GM19099 (cell line): ENCODE data around the gene EID2.

Source experiments
- POLR2A ChIP-seq: IDR thresholded peaks from 3 replicates; pipeline ENCODE4 v1.6.1; 2011; ENCODE audit warnings: low read depth; ENCODE audit not compliant: insufficient read length; ENCODE audit errors: extremely low read depth

Gene EID2

GRCh38 chr19:39546599-39546998 lies 6.6 kb upstream of the EID2 start:
- TF ChIP-seq POLR2A, result no peak

- TF ChIP-seq POLR2A, result no peak
Observed at GRCh38 chr19:39544911-39545310, 5.0 kb upstream of the EID2 start.

GRCh38 chr19:39544226-39544903 lies 4.4 kb upstream of the EID2 start:
- TF ChIP-seq POLR2A, result no peak

GRCh38 chr19:39543477-39543857 lies 3.5 kb upstream of the EID2 start:
- TF ChIP-seq POLR2A, result no peak

- TF ChIP-seq POLR2A, result no peak
Observed at GRCh38 chr19:39542206-39542605, 2.2 kb upstream of the EID2 start.

- no peak for TF ChIP-seq POLR2A
Observed at GRCh38 chr19:39540333-39540673, 342 bp upstream of the EID2 start.

- TF ChIP-seq POLR2A, result no peak
Observed at GRCh38 chr19:39539165-39539517, 820 bp downstream of the EID2 start.

- no peak for TF ChIP-seq POLR2A
Observed at GRCh38 chr19:39533791-39534190, 6.2 kb downstream of the EID2 start.

- TF ChIP-seq POLR2A, result no peak
Observed at GRCh38 chr19:39533003-39533512, 6.9 kb downstream of the EID2 start.

- TF ChIP-seq POLR2A, result peak; percentile 71
Observed at GRCh38 chr19:39532233-39533002, 7.5 kb downstream of the EID2 start, which contains the start of gene EID2B. TSS of gene EID2B (minus strand) at chr19:39532852. CDS start at chr19:39532802, 50 bp downstream.

GRCh38 chr19:39531834-39532232 lies 8.1 kb downstream of the EID2 start:
- no peak for TF ChIP-seq POLR2A

- no peak for TF ChIP-seq POLR2A
Observed at GRCh38 chr19:39525205-39525604, 14.8 kb downstream of the EID2 start.

GRCh38 chr19:39524495-39524894 lies 15.5 kb downstream of the EID2 start:
- no peak for TF ChIP-seq POLR2A

GRCh38 chr19:39520541-39521484 lies 19.1 kb downstream of the EID2 start:
- no peak for TF ChIP-seq POLR2A

GRCh38 chr19:39518975-39519374 lies 21.0 kb downstream of the EID2 start:
- TF ChIP-seq POLR2A, result no peak
